IMR-90 (cell line): ENCODE results near the gene MACIR. TPM values are rescaled to one million over a fixed set of nuclear protein-coding genes. Genes with fewer than 3 reads are reported as not detected.

Source experiments
- ATAC-seq: fragments of 200-7000 bp; cut with Tn5 transposase; 2 replicates; pipeline ENCODE4 v1.9.1; 2020; ENCODE audit warnings: low read depth, mild to moderate bottlenecking, moderate library complexity
- BruUV-seq: library from RNA; stranded (reverse); fragments of 400-500 nt; replicated peaks from 2 replicates; lab custom pipeline; 2021; lab: Mats Ljungman, UMichigan
- CTCF ChIA-PET: fragments of 300-600 bp; formaldehyde crosslinking; extraction: SDS; loops from one replicate; lab custom pipeline; 2021; ENCODE audit warnings: antibody characterized with exemption; lab: Yijun Ruan, JAX
- POLR2A ChIA-PET: fragments of 300-600 bp; sonication (Branson Sonifier 250); formaldehyde crosslinking; loops from one replicate; lab custom pipeline; 2022; ENCODE audit warnings: antibody characterized with exemption; ENCODE audit not compliant: unreplicated experiment; lab: Charles Lee
- DNase-seq: peaks from one replicate; pipeline ENCODE4 v3.0.0; 2013
- H2AFZ ChIP-seq: replicated peaks from 2 replicates; pipeline ENCODE3; 2013; ENCODE audit warnings: low read length, mild to moderate bottlenecking; ENCODE audit not compliant: poor library complexity
- H2AK5ac ChIP-seq: 2 replicates; pipeline ENCODE4 v1.6.1; 2013; ENCODE audit warnings: low read depth, low read length, inconsistent platforms
- H2AK9ac ChIP-seq: replicated peaks from 2 replicates; pipeline ENCODE3; 2013; ENCODE audit warnings: mild to moderate bottlenecking, low read depth, low read length, moderate library complexity; ENCODE audit not compliant: poor library complexity
- H2BK120ac ChIP-seq: 2 replicates; pipeline ENCODE4 v1.6.1; 2013; ENCODE audit warnings: low read depth, low read length, inconsistent platforms
- H2BK15ac ChIP-seq: 3 replicates; pipeline ENCODE4 v1.6.1; 2013; ENCODE audit warnings: low read depth, low read length, inconsistent platforms
- H2BK20ac ChIP-seq: 2 replicates; pipeline ENCODE4 v1.6.1; 2013; ENCODE audit warnings: low read depth, mild to moderate bottlenecking, inconsistent platforms, low read length, moderate library complexity
- H2BK5ac ChIP-seq: 2 replicates; pipeline ENCODE4 v1.6.1; 2013; ENCODE audit warnings: mild to moderate bottlenecking, low read depth, low read length, inconsistent platforms; ENCODE audit not compliant: poor library complexity, severe bottlenecking
- H3K14ac ChIP-seq: replicated peaks from 2 replicates; pipeline ENCODE4 v1.6.1; 2013; ENCODE audit warnings: low read depth, low read length, inconsistent platforms
- H3K18ac ChIP-seq: 2 replicates; pipeline ENCODE4 v1.6.1; 2013; ENCODE audit warnings: low read depth, low read length, control low read depth
- H3K23ac ChIP-seq: 2 replicates; pipeline ENCODE4 v1.6.1; 2013; ENCODE audit warnings: low read depth, low read length, inconsistent platforms
- H3K27ac ChIP-seq: 2 replicates; pipeline ENCODE4 v1.5.1; 2013; ENCODE audit warnings: mild to moderate bottlenecking, control low read depth, low read length; ENCODE audit not compliant: insufficient read depth
- H3K27me3 ChIP-seq: 2 replicates; pipeline ENCODE4 v1.6.1; 2013; ENCODE audit warnings: low read length; ENCODE audit not compliant: control insufficient read depth, insufficient read depth
- H3K36me3 ChIP-seq: 2 replicates; pipeline ENCODE4 v1.6.1; 2013; ENCODE audit warnings: low read length, mixed read lengths; ENCODE audit not compliant: control insufficient read depth, insufficient read depth
- H3K4ac ChIP-seq: 2 replicates; pipeline ENCODE4 v1.6.1; 2013; ENCODE audit warnings: low read depth, low read length, inconsistent platforms
- H3K4me1 ChIP-seq: 2 replicates; pipeline ENCODE4 v1.6.1; 2013; ENCODE audit warnings: low read length, mixed read lengths; ENCODE audit not compliant: control insufficient read depth, insufficient read depth
- H3K4me2 ChIP-seq: 2 replicates; pipeline ENCODE4 v1.6.1; 2013; ENCODE audit warnings: low read depth, mild to moderate bottlenecking, control low read depth, low read length, moderate library complexity
- H3K4me3 ChIP-seq: 2 replicates; pipeline ENCODE4 v1.5.1; 2013; ENCODE audit warnings: low read depth, mild to moderate bottlenecking, control low read depth, low read length, moderate library complexity; ENCODE audit not compliant: insufficient read depth
- H3K56ac ChIP-seq: 2 replicates; pipeline ENCODE4 v1.6.1; 2013; ENCODE audit warnings: low read length, inconsistent platforms; ENCODE audit not compliant: insufficient read depth; ENCODE audit errors: extremely low read depth
- H3K79me1 ChIP-seq, 2 experiments: 2 replicates each; pipeline ENCODE4 v1.6.1; 2013; ENCODE audit warnings: low read length in 2 of 2, inconsistent platforms in 1 of 2, low read depth in 1 of 2
- H3K9ac ChIP-seq: 2 replicates; pipeline ENCODE4 v1.6.1; 2013; ENCODE audit warnings: low read depth, low read length, control low read depth
- H3K9me1 ChIP-seq: 2 replicates; pipeline ENCODE4 v1.6.1; 2013; ENCODE audit warnings: low read length, inconsistent platforms; ENCODE audit not compliant: insufficient read depth
- H3K9me3 ChIP-seq: 2 replicates; pipeline ENCODE4 v1.6.1; 2013; ENCODE audit warnings: low read length; ENCODE audit not compliant: control insufficient read depth, insufficient read depth
- H4K20me1 ChIP-seq: 2 replicates; pipeline ENCODE4 v1.6.1; 2013; ENCODE audit warnings: low read length, inconsistent platforms; ENCODE audit not compliant: insufficient read depth
- H4K5ac ChIP-seq: 2 replicates; pipeline ENCODE4 v1.6.1; 2013; ENCODE audit warnings: mild to moderate bottlenecking, low read depth, low read length, control low read depth
- H4K8ac ChIP-seq, 2 experiments: 2 replicates each; pipeline ENCODE4 v1.6.1; 2013; ENCODE audit warnings: low read depth in 2 of 2, low read length in 2 of 2, control low read depth in 1 of 2, inconsistent platforms in 1 of 2
- H4K91ac ChIP-seq: 2 replicates; pipeline ENCODE4 v1.6.1; 2013; ENCODE audit warnings: low read depth, low read length, inconsistent platforms; ENCODE audit not compliant: insufficient read depth
- BHLHE40 ChIP-seq: fragments of 150-350 bp; IDR thresholded peaks from 2 replicates; pipeline ENCODE4 v1.6.1; 2016; ENCODE audit warnings: mild to moderate bottlenecking, low read depth, low read length
- CEBPB ChIP-seq: IDR thresholded peaks from 2 replicates; pipeline ENCODE4 v1.6.1; 2012; ENCODE audit warnings: low read depth, low read length, improper control_type of control experiment
- CTCF ChIP-seq: conservative IDR thresholded peaks from 2 replicates; pipeline ENCODE4 v1.5.1; 2012; ENCODE audit warnings: mild to moderate bottlenecking, low read depth, low read length, improper control_type of control experiment
- FOS ChIP-seq: fragments of 150-350 bp; IDR thresholded peaks from 2 replicates; pipeline ENCODE4 v1.6.1; 2016; ENCODE audit warnings: low read depth, low read length
- MAFK ChIP-seq: IDR thresholded peaks from 2 replicates; pipeline ENCODE4 v1.6.1; 2012; ENCODE audit warnings: low read depth, low read length, improper control_type of control experiment
- MAZ ChIP-seq: IDR thresholded peaks from 2 replicates; pipeline ENCODE4 v1.6.1; 2012; ENCODE audit warnings: low read depth, mild to moderate bottlenecking, low read length, improper control_type of control experiment, moderate library complexity, borderline replicate concordance
- NFE2L2 ChIP-seq: fragments of 150-350 bp; IDR thresholded peaks from 2 replicates; pipeline ENCODE4 v1.6.1; 2016; ENCODE audit warnings: low read depth, mild to moderate bottlenecking, low read length
- RCOR1 ChIP-seq: IDR thresholded peaks from 2 replicates; pipeline ENCODE4 v1.6.1; 2012; ENCODE audit warnings: mild to moderate bottlenecking, low read length, improper control_type of control experiment; ENCODE audit not compliant: insufficient replicate concordance
- RFX5 ChIP-seq: IDR thresholded peaks from 2 replicates; pipeline ENCODE4 v1.8.0; 2012; ENCODE audit warnings: low read depth, mild to moderate bottlenecking, low read length, moderate library complexity
- SMC3 ChIP-seq: fragments of 150-350 bp; IDR thresholded peaks from 2 replicates; pipeline ENCODE4 v1.6.1; 2016; ENCODE audit warnings: low read depth, mild to moderate bottlenecking, antibody characterized with exemption, low read length, moderate library complexity
- USF2 ChIP-seq: fragments of 150-350 bp; IDR thresholded peaks from 2 replicates; pipeline ENCODE4 v1.6.1; 2017; ENCODE audit warnings: mild to moderate bottlenecking, antibody characterized with exemption, low read length, low read depth
- WGBS, 2 experiments: methylation state at CpG; one replicate each; pipeline versions ENCODE4 v1.1.5 to v1.1.7; 2013; ENCODE audit warnings: missing lambda C conversion rate in 2 of 2; ENCODE audit not compliant: insufficient read length in 1 of 2; ENCODE audit errors: extremely low coverage in 2 of 2; 5-methylcytosine and 5-hydroxymethylcytosine counted together
- dilution Hi-C: fragments of 300-500 bp; cut with HindIII; formaldehyde crosslinking; loops from one replicate; pipeline ENCODE4 v1.14.3; 2018; ENCODE audit warnings: low sequenced_read_pairs; ENCODE audit not compliant: unreplicated experiment
- in situ Hi-C: fragments of 300-500 bp; cut with MboI; formaldehyde crosslinking; loops from 3 replicates; pipeline ENCODE4 v1.14.3; 2019; ENCODE audit warnings: low sequenced_read_pairs, inconsistent platforms, mixed read lengths
- intact Hi-C: fragments of 100-400 bp; cut with micrococcal nuclease; formaldehyde crosslinking; loops from 2 replicates; pipeline ENCODE4 v1.10.0; 2022
- polyA plus RNA-seq, 3 experiments: library from polyadenylated mRNA; depleted of rRNA; stranded (reverse); fragments of >200 nt; gene quantifications; 2 replicates each; pipeline ENCODE4 v1.2.3, GENCODE V29; 2012; ENCODE audit warnings: low replicate concordance in 1 of 3
- total RNA-seq: library from RNA; depleted of rRNA; stranded (reverse); fragments of >200 nt; gene quantifications from 2 replicates; pipeline ENCODE4 v1.2.3, GENCODE V29; 2012

The MACIR gene
- total and polyA plus RNA-seq, 2 of the 4 experiments (the other 2 are of a cell fraction) = 11.1 to 21.3 TPM

- no TSS peak for BruUV-seq
- in situ Hi-C loops = no loop called here
- Histone ChIP-seq H2BK15ac (no peak overlapping the region), H3K9me1 (no peaks in the 10 kb centered on the region), H2AK9ac (no peak overlapping the region), H3K27me3 (no peaks in the 10 kb centered on the region), H4K91ac (no peak overlapping the region), H2AK5ac (no peak overlapping the region), H3K27ac (no peak overlapping the region), H3K56ac (no peak overlapping the region), H3K14ac (no peak overlapping the region), H2BK5ac (no peak overlapping the region), H3K79me1 (no peaks in the 10 kb centered on the region), H3K9ac (no peak overlapping the region), H3K23ac (no peak overlapping the region), H4K8ac (no peak overlapping the region), H3K4ac (no peak overlapping the region), H4K5ac (no peak overlapping the region), H3K36me3 (no peaks in the 10 kb centered on the region), H3K4me2 (no peak overlapping the region), H2BK120ac (no peak overlapping the region), H2BK20ac (no peak overlapping the region), H3K18ac (no peak overlapping the region), H3K9me3 (no peaks in the 10 kb centered on the region), H4K20me1 (no peaks in the 10 kb centered on the region), H3K4me3 (no peak overlapping the region), H2AFZ (no peak overlapping the region), H3K4me1 (no peaks in the 10 kb centered on the region)
- ChIA-PET CTCF (no interaction called here), POLR2A (no interaction called here)
- DNase-seq (no peak), ATAC-seq (no peak)
- dilution Hi-C loops = no loop called here
- no CpG with 5 or more reads among the region's 5 CpGs for WGBS, 2 experiments
- TF ChIP-seq USF2 (no peak), RCOR1 (no peak), BHLHE40 (no peak), CTCF (no peak), CEBPB (no peak), SMC3 (no peak), MAFK (no peak), RFX5 (no peak), NFE2L2 (no peak), FOS (no peak), MAZ (no peak)
- intact Hi-C loops = loop anchor here (10.0 kb wide), 1 partner anchor 183 kb away; no protein-coding TSS in a partner anchor
Measured at GRCh38 chr5:103228061-103228460, 30.5 kb upstream of the MACIR start.
